K562 (cell line): Measurements from ENCODE around the gene SFMBT2. TPM values are rescaled to one million over a fixed set of nuclear protein-coding genes. Genes with fewer than 3 reads are reported as not detected.
A peak's percentile ranks its signal among the peaks of the same experiment; 100 is the strongest.

Source experiments
- ATAC-seq: fragments of 200-7000 bp; cut with Tn5 transposase; 3 replicates; pipeline ENCODE4 v1.9.1; 2020; ENCODE audit warnings: moderate library complexity
- BruUV-seq: library from RNA; stranded (reverse); fragments of 400-500 nt; replicated peaks from 2 replicates; lab custom pipeline; 2021; lab: Mats Ljungman, UMichigan
- CTCF ChIA-PET: fragments of 300-600 bp; formaldehyde crosslinking; extraction: SDS; loops from one replicate; lab custom pipeline; 2021; ENCODE audit warnings: low intra/inter-chr PET ratio; lab: Yijun Ruan, JAX
- POLR2A ChIA-PET: fragments of 300-600, 350-650 bp; sonication (Branson Sonifier 250); formaldehyde crosslinking; extraction: SDS; loops from one replicate; lab custom pipeline; 2021; ENCODE audit warnings: antibody characterized with exemption, inconsistent platforms; lab: Yijun Ruan, JAX
- DNase-seq, 4 experiments: peaks; one replicate each; pipeline versions ENCODE4 v3.0.0 to v3.0.0-alpha.2; 2011 to 2018; ENCODE audit warnings: low spot score in 3 of 4, mixed read lengths in 3 of 4; ENCODE audit errors: extremely low read depth in 1 of 4
- FAIRE-seq: peaks from 2 replicates; lab custom pipeline; 2011; peaks lifted over from hg19 to GRCh38; lab: Jason Lieb, UNC
- H2AFZ ChIP-seq: 2 replicates; pipeline ENCODE4 v1.6.0; 2011; ENCODE audit warnings: low read depth, low read length, control low read depth, inconsistent platforms
- H3K27ac ChIP-seq: fragments of 200-600 bp; 3 replicates; pipeline ENCODE4 v1.8.0; 2011; ENCODE audit warnings: low read depth, mild to moderate bottlenecking, control low read depth, inconsistent platforms, low read length, moderate library complexity, mixed read lengths; ENCODE audit errors: extremely low read depth
- H3K27me3 ChIP-seq, 2 experiments: fragments of 300-600 bp in 1 of 2; 2 replicates in 1 of 2; 3 replicates in 1 of 2; pipeline versions ENCODE4 v1.6.0 to v1.8.0; 2011; ENCODE audit warnings: inconsistent platforms in 2 of 2, low read length in 2 of 2, mild to moderate bottlenecking in 1 of 2, mixed read lengths in 1 of 2, moderate library complexity in 1 of 2; ENCODE audit not compliant: control insufficient read depth in 2 of 2, insufficient read depth in 2 of 2
- H3K36me3 ChIP-seq: fragments of 300-600 bp; 3 replicates; pipeline ENCODE4 v1.8.0; 2011; ENCODE audit warnings: mild to moderate bottlenecking, low read length, inconsistent platforms; ENCODE audit not compliant: control insufficient read depth, insufficient read depth
- H3K4me1 ChIP-seq, 2 experiments: fragments of 200-600 bp in 1 of 2; replicated peaks in 1 of 2; 2 replicates in 1 of 2; 3 replicates in 1 of 2; pipeline versions ENCODE4 v1.5.1 to v1.8.0; 2011; ENCODE audit warnings: inconsistent platforms in 2 of 2, low read length in 2 of 2, mild to moderate bottlenecking in 1 of 2, mixed read lengths in 1 of 2, moderate library complexity in 1 of 2; ENCODE audit not compliant: control insufficient read depth in 2 of 2, insufficient read depth in 2 of 2
- H3K4me2 ChIP-seq: 2 replicates; pipeline ENCODE4 v1.6.1; 2011; ENCODE audit warnings: low read length, control low read depth, inconsistent platforms, mixed read lengths; ENCODE audit not compliant: insufficient read depth
- H3K4me3 ChIP-seq: fragments of 200-600 bp; sonication (generic), shearing (Covaris generic); 2 replicates; pipeline ENCODE4 v1.5.1; 2016; ENCODE audit warnings: control low read depth, inconsistent platforms
- H3K79me2 ChIP-seq: fragments of 200-600 bp; 3 replicates; pipeline ENCODE4 v1.8.0; 2011; ENCODE audit warnings: low read length, inconsistent platforms; ENCODE audit not compliant: control insufficient read depth, insufficient read depth
- H3K9ac ChIP-seq, 2 experiments: 2 replicates each; pipeline versions ENCODE4 v1.6.0 to v1.6.1; 2011; ENCODE audit warnings: low read depth in 2 of 2, low read length in 2 of 2, control low read depth in 1 of 2, inconsistent platforms in 1 of 2, mild to moderate bottlenecking in 1 of 2, mixed read lengths in 1 of 2; ENCODE audit not compliant: insufficient read depth in 1 of 2
- H3K9me1 ChIP-seq: one replicate; pipeline ENCODE4 v1.6.0; 2011; ENCODE audit warnings: inconsistent platforms, mild to moderate bottlenecking, low read length, moderate library complexity; ENCODE audit not compliant: control insufficient read depth, insufficient read depth
- H3K9me3 ChIP-seq: replicated peaks from 2 replicates; pipeline ENCODE4 v1.5.1; 2011; ENCODE audit warnings: low read depth, low read length, inconsistent platforms; ENCODE audit not compliant: control insufficient read depth, insufficient read depth
- H4K20me1 ChIP-seq: replicated peaks from 2 replicates; pipeline ENCODE4 v1.6.1; 2011; ENCODE audit warnings: low read length, inconsistent platforms, mixed read lengths; ENCODE audit not compliant: control insufficient read depth, insufficient read depth
- CBFB ChIP-seq: sonication (generic); formaldehyde crosslinking; IDR thresholded peaks from 2 replicates; pipeline ENCODE4 v1.4.0; 2020; ENCODE audit warnings: mild to moderate bottlenecking, missing genetic modification reagents
- DACH1 ChIP-seq: fragments of 450-650 bp; IDR thresholded peaks from 2 replicates; pipeline ENCODE4 v1.6.1; 2018; ENCODE audit not compliant: partially characterized antibody
- FOSL1 ChIP-seq: fragments of 200-800 bp; sonication (Bioruptor generic); conservative IDR thresholded peaks from 2 replicates; pipeline ENCODE4 v1.6.1; 2016; ENCODE audit warnings: missing genetic modification characterization, missing compliant biosample characterization
- HOXB6 ChIP-seq: fragments of 250-450 bp; sonication (Bioruptor Pico); IDR thresholded peaks from 2 replicates; pipeline ENCODE4 v1.5.1; 2022; ENCODE audit warnings: mild to moderate bottlenecking, borderline replicate concordance
- JUND ChIP-seq, 2 experiments: IDR thresholded peaks; 2 replicates in 1 of 2; 3 replicates in 1 of 2; pipeline ENCODE4 v1.6.1; 2011; ENCODE audit warnings: borderline replicate concordance in 2 of 2, low read depth in 2 of 2, low read length in 2 of 2, improper control_type of control experiment in 1 of 2, missing biosample characterization in 1 of 2, missing genetic modification characterization in 1 of 2, missing genetic modification reagents in 1 of 2
- MAZ ChIP-seq, 2 experiments: fragments of 450-650 bp in 1 of 2; sonication (generic) in 1 of 2; formaldehyde crosslinking; IDR thresholded peaks in 1 of 2; conservative IDR thresholded peaks in 1 of 2; 2 replicates each; pipeline versions ENCODE4 v1.4.0 to v1.5.0; 2020; ENCODE audit warnings: mild to moderate bottlenecking in 1 of 2, missing genetic modification reagents in 1 of 2
- NCOA4 ChIP-seq: fragments of 450-650 bp; IDR thresholded peaks from 2 replicates; pipeline ENCODE4 v1.6.1; 2018; ENCODE audit warnings: mild to moderate bottlenecking; ENCODE audit not compliant: partially characterized antibody
- NCOR1 ChIP-seq: fragments of 450-650 bp; IDR thresholded peaks from 2 replicates; pipeline ENCODE4 v1.6.1; 2016; ENCODE audit warnings: mild to moderate bottlenecking, moderate library complexity
- NFE2L1 ChIP-seq: fragments of 450-650 bp; IDR thresholded peaks from 2 replicates; pipeline ENCODE4 v1.6.1; 2016; ENCODE audit warnings: missing genetic modification characterization, low read depth, mild to moderate bottlenecking, missing compliant biosample characterization, moderate library complexity, borderline replicate concordance
- NR2C2 ChIP-seq, 2 experiments: fragments of 200-800 bp in 1 of 2; sonication (Bioruptor generic) in 1 of 2; sonication (generic) in 1 of 2; formaldehyde crosslinking in 1 of 2; IDR thresholded peaks; 2 replicates each; pipeline versions ENCODE4 v1.6.1 to v1.8.0; 2016 to 2022; ENCODE audit warnings: mild to moderate bottlenecking in 1 of 2, missing compliant biosample characterization in 1 of 2, missing genetic modification characterization in 1 of 2, missing genetic modification reagents in 1 of 2
- NR3C1 ChIP-seq: sonication (generic); formaldehyde crosslinking; IDR thresholded peaks from 2 replicates; pipeline ENCODE4 v1.8.1; 2022; ENCODE audit warnings: missing genetic modification reagents
- PYGO2 ChIP-seq: fragments of 450-650 bp; IDR thresholded peaks from 2 replicates; pipeline ENCODE4 v1.6.1; 2016; ENCODE audit warnings: mild to moderate bottlenecking, missing genetic modification characterization, moderate library complexity, missing compliant biosample characterization
- RCOR1 ChIP-seq, 2 experiments: IDR thresholded peaks; 2 replicates each; pipeline ENCODE4 v1.6.1; 2012; ENCODE audit warnings: low read depth in 2 of 2, low read length in 2 of 2, borderline replicate concordance in 1 of 2, improper control_type of control experiment in 1 of 2
- SMARCE1 ChIP-seq: fragments of 450-650 bp; IDR thresholded peaks from 2 replicates; pipeline ENCODE4 v1.7.1; 2016; ENCODE audit warnings: mild to moderate bottlenecking
- SRSF7 ChIP-seq: fragments of 200-400 bp; formaldehyde crosslinking; optimal IDR thresholded peaks from 2 replicates; pipeline ENCODE3; 2017; ENCODE audit warnings: mild to moderate bottlenecking, low read depth, low read length
- TAL1 ChIP-seq: fragments of 450-650 bp; IDR thresholded peaks from 2 replicates; pipeline ENCODE4 v1.6.1; 2016; ENCODE audit warnings: mild to moderate bottlenecking
- TEAD4 ChIP-seq, 2 experiments: sonication (generic) in 1 of 2; formaldehyde crosslinking in 1 of 2; IDR thresholded peaks; 2 replicates each; pipeline versions ENCODE4 v1.6.1 to v1.8.0; 2012 to 2022; ENCODE audit warnings: borderline replicate concordance in 1 of 2, inconsistent platforms in 1 of 2, low read length in 1 of 2, mild to moderate bottlenecking in 1 of 2, missing genetic modification reagents in 1 of 2
- VEZF1 ChIP-seq: fragments of 200-800 bp; sonication (Bioruptor generic); IDR thresholded peaks from 2 replicates; pipeline ENCODE4 v1.6.1; 2017; ENCODE audit warnings: missing genetic modification characterization, missing compliant biosample characterization
- ZNF740 ChIP-seq, 3 experiments: fragments of 200-800 bp in 1 of 3; sonication (Bioruptor generic) in 1 of 3; sonication (generic) in 1 of 3; formaldehyde crosslinking in 1 of 3; IDR thresholded peaks; 2 replicates each; pipeline versions ENCODE4 v1.6.1 to v1.8.0; 2016 to 2022; ENCODE audit warnings: mild to moderate bottlenecking in 2 of 3, missing compliant biosample characterization in 2 of 3, missing genetic modification characterization in 2 of 3, missing genetic modification reagents in 1 of 3
- WGBS: fragments of 100-300 bp; shearing (Covaris generic); methylation state at CpG from one replicate; pipeline ENCODE4 v1.1.6; 2016; ENCODE audit warnings: low coverage, mixed read lengths; ENCODE audit not compliant: insufficient coverage; ENCODE audit errors: missing lambda C conversion rate; 5-methylcytosine and 5-hydroxymethylcytosine counted together
- in situ Hi-C: fragments of 300-500 bp; cut with MboI; formaldehyde crosslinking; loops from 4 replicates; pipeline ENCODE4 v1.15.0; 2018; ENCODE audit warnings: inconsistent platforms, mixed read lengths
- intact Hi-C: fragments of 100-400 bp; cut with micrococcal nuclease; formaldehyde crosslinking; loops from 2 replicates; pipeline ENCODE4 v1.14.2; 2022
- polyA plus RNA-seq, 8 experiments: library from polyadenylated mRNA; depleted of rRNA in 4 of 8; stranded (reverse) in 5 of 8; unstranded in 3 of 8; fragments of >200 nt; fragmentation: Nextera tagmentation in 2 of 8; fragmentation: Illumina TruSeq in 1 of 8; extraction: Ambion mirVana in 2 of 8; extraction: Trizol in 1 of 8; gene quantifications; 2 replicates each; pipeline versions ENCODE4 v1.2.1 to v1.2.3, GENCODE V29; 2011 to 2014; ENCODE audit warnings: inconsistent platforms in 1 of 8, missing spikeins in 1 of 8
- total RNA-seq, 7 experiments: library from RNA; depleted of rRNA in 6 of 7; stranded (reverse); fragments of >200 nt in 6 of 7; fragmentation: Illumina TruSeq in 2 of 7; extraction: Trizol in 2 of 7; gene quantifications; 2 replicates each; pipeline versions ENCODE4 v1.2.1 to v1.2.3, GENCODE V29; 2011 to 2021; ENCODE audit warnings: low replicate concordance in 1 of 7

The SFMBT2 gene
- total and polyA plus RNA-seq, 9 of the 15 experiments (the other 6 are each of a cell fraction or from before 2014, with no cell fraction given), result 1.2 to 13.6 (median 7.6) TPM

- peaks cover 24 to 31% of the 10 kb centered on the region in 2 experiments for H3K4me1 ChIP-seq
- no peak overlapping the region for H2AFZ ChIP-seq
- 32% methylated on average over 3 of the region's 4 CpGs for WGBS
- H3K9me3 ChIP-seq, result no peaks in the 10 kb centered on the region
- H3K9ac ChIP-seq, result no peak overlapping the region
- intact Hi-C loops (loop anchor here (5.0 to 10.0 kb wide), 2 partner anchors 91 to 283 kb away; no protein-coding TSS in a partner anchor), in situ Hi-C loops (loop anchor here (5.0 to 25.0 kb wide), 3 partner anchors 141 to 718 kb away; no protein-coding TSS in a partner anchor)
- no peak overlapping the region for H3K4me3 ChIP-seq
- POLR2A ChIA-PET, result no interaction called here
- no peak overlapping the region for H3K4me2 ChIP-seq
- CTCF ChIA-PET, result no interaction called here
- H3K27ac ChIP-seq, result no peak overlapping the region; the same call in 2 of the 3 replicates
- FAIRE-seq (no peak), ATAC-seq (no peak), DNase-seq (peak; percentile 54 to 69 (median 59))
- H4K20me1 ChIP-seq, result peaks cover 15% of the 10 kb centered on the region; the same call in 1 of the 2 replicates
- H3K36me3 ChIP-seq, result peaks cover 8% of the 10 kb centered on the region
- peaks cover 98% of the 10 kb centered on the region for H3K79me2 ChIP-seq
- BruUV-seq, result no TSS peak
- no peaks in the 10 kb centered on the region for H3K27me3 ChIP-seq
- H3K9me1 ChIP-seq, result no peaks in the 10 kb centered on the region
- TF ChIP-seq SRSF7 (no peak), ZNF740 (CRISPR knock-in tag; IDR thresholded peaks at IDR 0.05) (no peak), ZNF740 (tag; IDR thresholded peaks at IDR 0.05) (peak in 1 of 2 experiments; percentile 34; a peak in 1 of 4 replicates), NFE2L1 (tag) (no peak), JUND (IDR thresholded peaks at IDR 0.05; ENCODE audit: borderline replicate concordance, low read depth, low read length) (peak; percentile 73; the same call in 1 of the 2 replicates), JUND (tag; IDR thresholded peaks at IDR 0.05; ENCODE audit: borderline replicate concordance, low read depth, low read length) (peak; percentile 39; the same call in 1 of the 3 replicates), NR3C1 (CRISPR knock-in tag) (no peak), NCOA4 (no peak), MAZ (CRISPR knock-in tag; conservative IDR thresholded peaks at IDR 0.05 in 1 of 2, IDR thresholded peaks at IDR 0.05 in 1 of 2) (no peak), TEAD4 (IDR thresholded peaks at IDR 0.05; ENCODE audit: low read length) (peak; percentile 78), TEAD4 (CRISPR knock-in tag; IDR thresholded peaks at IDR 0.05; ENCODE audit: borderline replicate concordance) (no peak), PYGO2 (tag) (no peak), CBFB (CRISPR knock-in tag) (no peak), SMARCE1 (peak; percentile 65; the same call in 1 of the 2 replicates), VEZF1 (peak; percentile 75), FOSL1 (tag) (peak; percentile 72), HOXB6 (CRISPR knock-in tag) (no peak), TAL1 (peak; percentile 20; the same call in 1 of the 2 replicates), NCOR1 (0 out of 2 replicates have a peak, but pooled peaks have one; percentile 15), DACH1 (peak; percentile 23), NR2C2 (CRISPR knock-in tag; IDR thresholded peaks at IDR 0.05) (no peak), NR2C2 (tag; IDR thresholded peaks at IDR 0.05) (0 out of 2 replicates have a peak, but pooled peaks have one; percentile 13), RCOR1 (IDR thresholded peaks at IDR 0.05; ENCODE audit: borderline replicate concordance in 1 of 2, low read depth in 2 of 2, low read length in 2 of 2) (peak in 1 of 2 experiments; percentile 2; a peak in 1 of 4 replicates)
These were observed 5.2 kb downstream of the SFMBT2 start for GRCh38 chr10:7405637-7406036.
